ENCODE data around the gene FBXO42. TPM values are rescaled to one million over a fixed set of nuclear protein-coding genes. Genes with fewer than 3 reads are reported as not detected.

The FBXO42 gene
- total and polyA plus RNA-seq, 2 of the 4 experiments (the other 2 are of a cell fraction): 12.0 to 18.8 TPM

DNA sequence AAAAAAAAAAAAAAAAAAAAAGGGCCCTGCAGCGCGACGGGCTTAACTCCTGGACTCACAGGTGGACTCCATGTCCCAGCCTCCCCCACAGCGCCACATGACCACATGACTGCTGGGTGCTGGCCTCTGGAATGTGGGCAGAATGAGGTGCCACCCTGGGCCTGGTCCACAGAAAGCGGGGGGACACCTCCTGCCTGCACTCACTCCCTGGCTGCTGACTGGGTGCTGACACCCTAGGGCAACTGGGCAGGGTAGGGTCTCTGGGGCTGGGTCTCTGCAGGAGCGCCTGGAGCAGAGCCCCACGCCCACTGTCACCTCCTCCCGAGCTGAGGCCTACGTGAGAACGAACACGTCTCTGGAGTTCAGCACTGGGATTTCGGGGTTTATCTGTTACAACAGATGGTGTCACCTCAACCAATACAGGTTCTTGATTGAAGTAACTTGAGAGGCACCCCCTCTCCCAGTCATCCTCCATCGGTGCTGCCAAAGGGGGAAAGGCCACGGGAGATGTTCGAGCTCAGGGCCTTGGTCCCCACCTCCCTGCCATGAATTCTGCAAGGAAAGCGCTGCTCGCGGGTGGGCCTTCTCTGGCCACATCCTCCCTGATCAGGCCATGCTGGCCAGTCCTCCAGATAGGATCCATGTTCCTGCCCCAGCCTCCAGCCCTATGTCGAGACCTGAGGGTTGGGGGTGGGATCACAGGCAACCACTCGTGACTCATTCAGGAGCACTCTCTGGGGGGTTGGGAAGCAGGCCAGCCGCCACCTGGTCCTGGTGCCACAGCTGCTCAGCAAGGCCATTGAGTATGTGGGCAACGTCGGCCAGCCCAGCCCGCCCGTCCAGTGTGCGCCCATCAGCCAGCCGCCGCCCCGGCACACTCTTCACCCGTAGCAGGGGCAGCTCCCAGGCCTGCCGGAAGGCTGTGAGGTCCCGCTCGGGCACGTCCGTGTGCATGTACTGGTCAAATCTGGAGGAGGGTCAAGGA, 120.7 kb downstream of the FBXO42 start (continued):
- TF ChIP-seq, protein P1, sequence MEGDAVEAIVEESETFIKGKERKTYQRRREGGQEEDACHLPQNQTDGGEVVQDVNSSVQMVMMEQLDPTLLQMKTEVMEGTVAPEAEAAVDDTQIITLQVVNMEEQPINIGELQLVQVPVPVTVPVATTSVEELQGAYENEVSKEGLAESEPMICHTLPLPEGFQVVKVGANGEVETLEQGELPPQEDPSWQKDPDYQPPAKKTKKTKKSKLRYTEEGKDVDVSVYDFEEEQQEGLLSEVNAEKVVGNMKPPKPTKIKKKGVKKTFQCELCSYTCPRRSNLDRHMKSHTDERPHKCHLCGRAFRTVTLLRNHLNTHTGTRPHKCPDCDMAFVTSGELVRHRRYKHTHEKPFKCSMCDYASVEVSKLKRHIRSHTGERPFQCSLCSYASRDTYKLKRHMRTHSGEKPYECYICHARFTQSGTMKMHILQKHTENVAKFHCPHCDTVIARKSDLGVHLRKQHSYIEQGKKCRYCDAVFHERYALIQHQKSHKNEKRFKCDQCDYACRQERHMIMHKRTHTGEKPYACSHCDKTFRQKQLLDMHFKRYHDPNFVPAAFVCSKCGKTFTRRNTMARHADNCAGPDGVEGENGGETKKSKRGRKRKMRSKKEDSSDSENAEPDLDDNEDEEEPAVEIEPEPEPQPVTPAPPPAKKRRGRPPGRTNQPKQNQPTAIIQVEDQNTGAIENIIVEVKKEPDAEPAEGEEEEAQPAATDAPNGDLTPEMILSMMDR (conservative IDR thresholded peaks at IDR 0.05; ENCODE audit: low read depth, low read length): no peak

GRCh38 chr1:16230744-16231143, 121.5 kb downstream of the FBXO42 start:
- ChIA-PET CTCF (no interaction called here), POLR2A (ENCODE audit: unreplicated experiment) (no interaction called here)
- Histone ChIP-seq H3K4me1 (ENCODE audit: control insufficient read depth, insufficient read depth, low read length) (no peaks in the 10 kb centered on the region; the same call in 1 of the 2 replicates), H3K27ac (ENCODE audit: insufficient read depth, low read length) (no peak overlapping the region), H3K14ac (replicated peaks; ENCODE audit: low read depth, low read length) (no peak overlapping the region), H2BK20ac (ENCODE audit: low read depth, low read length) (no peak overlapping the region), H4K20me1 (ENCODE audit: insufficient read depth, low read length) (no peaks in the 10 kb centered on the region), H3K27me3 (ENCODE audit: control insufficient read depth, insufficient read depth, low read length) (peaks cover 29% of the 10 kb centered on the region), H4K91ac (ENCODE audit: insufficient read depth, low read depth, low read length) (no peak overlapping the region), H3K9me3 (ENCODE audit: control insufficient read depth, insufficient read depth, low read length) (peaks cover 14% of the 10 kb centered on the region), H3K4me3 (ENCODE audit: insufficient read depth, low read depth, low read length) (no peak overlapping the region), H3K18ac (ENCODE audit: low read depth, low read length) (no peak overlapping the region), H2AK9ac (replicated peaks; ENCODE audit: low read depth, low read length, poor library complexity) (no peak overlapping the region), H3K23ac (ENCODE audit: low read depth, low read length) (no peak overlapping the region), H3K79me1 (ENCODE audit: low read depth in 1 of 2, low read length in 2 of 2) (no peaks in the 10 kb centered on the region), H3K9ac (ENCODE audit: low read depth, low read length) (no peak overlapping the region), H4K5ac (ENCODE audit: low read depth, low read length) (no peak overlapping the region), H3K4me2 (ENCODE audit: low read depth, low read length) (no peak overlapping the region), H3K36me3 (ENCODE audit: control insufficient read depth, insufficient read depth, low read length) (no peaks in the 10 kb centered on the region), H2AK5ac (ENCODE audit: low read depth, low read length) (no peak overlapping the region), H2AFZ (replicated peaks; ENCODE audit: low read length, poor library complexity) (no peak overlapping the region), H2BK15ac (ENCODE audit: low read depth, low read length) (no peak overlapping the region), H3K56ac (ENCODE audit: extremely low read depth, insufficient read depth, low read length) (no peak overlapping the region), H2BK5ac (ENCODE audit: low read depth, low read length, poor library complexity, severe bottlenecking) (no peak overlapping the region), H3K9me1 (ENCODE audit: insufficient read depth, low read length) (no peaks in the 10 kb centered on the region), H2BK120ac (ENCODE audit: low read depth, low read length) (no peak overlapping the region), H3K4ac (ENCODE audit: low read depth, low read length) (no peak overlapping the region), H4K8ac (ENCODE audit: low read depth in 2 of 2, low read length in 2 of 2) (no peak overlapping the region)
- in situ Hi-C loops (cut with MboI; ENCODE audit: low sequenced_read_pairs): no loop called here
- dilution Hi-C loops (cut with HindIII; ENCODE audit: low sequenced_read_pairs, unreplicated experiment): no loop called here
- intact Hi-C loops (cut with micrococcal nuclease): no loop called here
- ATAC-seq (ENCODE audit: low read depth) (no peak), DNase-seq (no peak)
- WGBS, 2 experiments (ENCODE audit: extremely low coverage in 2 of 2, insufficient read length in 1 of 2): 62% methylated on average over 2 of the region's 13 CpGs; no CpG with 5 or more reads in 1 of the 2 experiments
- BruUV-seq (replicated peaks): no TSS peak
- no peak for TF ChIP-seq FOS (IDR thresholded peaks at IDR 0.05; ENCODE audit: low read depth, low read length)
- TF ChIP-seq NFE2L2 (IDR thresholded peaks at IDR 0.05; ENCODE audit: low read depth, low read length): no peak
- no peak for TF ChIP-seq BHLHE40 (IDR thresholded peaks at IDR 0.05; ENCODE audit: low read depth, low read length)
- TF ChIP-seq RAD21 (IDR thresholded peaks at IDR 0.05; ENCODE audit: low read length): no peak
- TF ChIP-seq RFX5 (IDR thresholded peaks at IDR 0.05; ENCODE audit: low read depth, low read length): no peak
- no peak for TF ChIP-seq MAFK (IDR thresholded peaks at IDR 0.05; ENCODE audit: low read depth, low read length)
- no peak for TF ChIP-seq MAZ (IDR thresholded peaks at IDR 0.05; ENCODE audit: borderline replicate concordance, low read depth, low read length)
- no peak for TF ChIP-seq CEBPB (IDR thresholded peaks at IDR 0.05; ENCODE audit: low read depth, low read length)
- no peak for TF ChIP-seq RCOR1 (IDR thresholded peaks at IDR 0.05; ENCODE audit: insufficient replicate concordance, low read length)
- TF ChIP-seq MXI1 (IDR thresholded peaks at IDR 0.05; ENCODE audit: borderline replicate concordance, low read depth, low read length): no peak
- TF ChIP-seq, protein P2, sequence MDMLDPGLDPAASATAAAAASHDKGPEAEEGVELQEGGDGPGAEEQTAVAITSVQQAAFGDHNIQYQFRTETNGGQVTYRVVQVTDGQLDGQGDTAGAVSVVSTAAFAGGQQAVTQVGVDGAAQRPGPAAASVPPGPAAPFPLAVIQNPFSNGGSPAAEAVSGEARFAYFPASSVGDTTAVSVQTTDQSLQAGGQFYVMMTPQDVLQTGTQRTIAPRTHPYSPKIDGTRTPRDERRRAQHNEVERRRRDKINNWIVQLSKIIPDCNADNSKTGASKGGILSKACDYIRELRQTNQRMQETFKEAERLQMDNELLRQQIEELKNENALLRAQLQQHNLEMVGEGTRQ (IDR thresholded peaks at IDR 0.05; ENCODE audit: low read depth, low read length): no peak
- no peak for TF ChIP-seq POLR2A (IDR thresholded peaks at IDR 0.05; ENCODE audit: low read depth, low read length)
- TF ChIP-seq SMC3 (IDR thresholded peaks at IDR 0.05; ENCODE audit: low read depth, low read length): no peak
- TF ChIP-seq CHD1 (IDR thresholded peaks at IDR 0.05; ENCODE audit: low read depth, low read length): no peak

Data from IMR-90 (cell line).